Fibroblast of skin of right quadriceps (primary cell): ENCODE data around the gene L3HYPDH.

Source experiments
- DNase-seq: peaks from one replicate; pipeline ENCODE4 v3.0.0-alpha.2; 2013

Gene L3HYPDH

DNA sequence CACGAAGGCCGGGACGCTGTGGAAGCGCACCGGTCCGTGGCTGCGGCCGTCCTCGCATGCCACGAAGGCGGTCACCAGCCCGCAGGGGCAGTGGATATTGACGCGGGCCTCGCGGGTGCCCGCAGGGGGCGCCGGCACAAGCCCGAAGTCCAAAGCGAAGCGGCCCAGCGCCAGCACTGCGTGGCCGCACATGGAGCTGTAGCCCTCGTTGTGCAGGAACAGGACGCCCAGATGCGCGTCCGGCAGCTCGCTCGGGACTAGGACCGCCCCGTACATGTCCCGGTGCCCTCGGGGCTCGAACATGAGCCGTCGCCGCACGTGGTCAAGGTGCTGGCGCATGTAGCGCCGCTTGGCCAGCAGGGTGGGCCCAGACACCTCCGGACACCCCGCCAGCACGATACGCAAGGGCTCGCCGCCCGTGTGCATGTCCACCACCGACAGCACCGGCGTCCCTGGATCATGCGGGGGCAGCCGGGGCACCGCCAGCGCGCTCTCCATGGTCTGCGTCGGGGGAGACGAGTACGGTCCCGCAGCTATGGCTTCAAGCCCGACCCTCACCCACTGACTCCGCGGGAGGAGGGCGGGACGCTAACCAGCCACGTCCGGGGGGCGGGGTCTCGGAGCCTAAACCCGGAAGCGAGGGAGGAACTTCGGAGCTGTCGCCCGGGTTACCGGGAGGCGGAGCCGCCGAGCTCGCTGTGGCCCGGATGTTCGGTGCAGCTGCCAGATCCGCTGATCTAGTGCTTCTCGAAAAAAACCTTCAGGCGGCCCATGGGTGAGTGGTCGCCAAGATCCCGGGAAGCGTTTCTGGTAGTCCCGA is at the start of gene L3HYPDH, which contains the start of gene JKAMP:
TSS of gene L3HYPDH (minus strand) at position 590 of the 820 bp plus-strand sequence. CDS start at position 498, 92 bp downstream.
TSS of gene JKAMP (plus strand) at position 699 of the 820 bp plus-strand sequence. CDS start at position 772, 73 bp downstream.
- peak; percentile 96 for DNase-seq

- no peak for DNase-seq
These were observed 48.2 kb upstream of the L3HYPDH start for GRCh38 chr14:59532419-59532818.

DNA sequence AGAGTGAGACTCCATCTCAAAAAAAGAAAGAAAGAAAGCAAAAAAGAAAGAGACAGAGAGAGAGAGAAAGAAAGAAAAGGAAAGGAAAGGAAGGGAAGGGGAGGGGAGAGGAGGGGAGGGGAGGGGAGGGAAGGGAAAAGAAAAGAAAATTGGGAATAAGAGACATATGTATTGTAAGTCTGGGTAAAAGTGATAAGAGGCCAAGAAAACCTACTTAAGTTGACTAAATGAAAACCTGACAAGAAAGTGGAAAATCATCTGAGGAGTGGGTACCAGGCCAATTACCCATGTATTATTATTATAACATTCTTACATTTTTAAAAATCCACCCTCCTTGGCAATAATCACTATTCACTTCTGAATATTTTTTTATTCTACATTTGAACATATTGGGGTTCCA is 46.1 kb upstream of the L3HYPDH start:
- no peak for DNase-seq

DNA sequence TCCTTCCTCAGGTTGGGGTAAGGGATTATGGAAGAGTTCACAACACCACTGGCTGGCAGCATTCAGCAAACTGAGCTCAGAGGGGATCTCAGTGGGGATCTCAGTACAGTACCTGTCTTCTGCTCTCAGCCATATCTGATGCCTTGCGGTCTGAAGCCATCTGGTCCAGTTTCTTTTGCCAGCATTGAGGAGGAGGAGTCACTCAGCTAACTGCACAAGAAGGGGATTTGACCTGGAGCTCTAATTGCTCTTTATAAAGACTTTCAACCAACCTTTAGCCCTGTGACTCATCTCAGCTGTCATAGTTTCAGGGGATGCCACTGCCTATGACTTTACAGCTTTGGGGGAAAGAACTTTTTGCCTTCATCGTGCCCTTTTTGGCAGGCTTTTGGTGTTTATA is 45.0 kb upstream of the L3HYPDH start:
- DNase-seq, result no peak

- no peak for DNase-seq
These were observed 36.0 kb upstream of the L3HYPDH start for GRCh38 chr14:59520224-59520623.

DNA sequence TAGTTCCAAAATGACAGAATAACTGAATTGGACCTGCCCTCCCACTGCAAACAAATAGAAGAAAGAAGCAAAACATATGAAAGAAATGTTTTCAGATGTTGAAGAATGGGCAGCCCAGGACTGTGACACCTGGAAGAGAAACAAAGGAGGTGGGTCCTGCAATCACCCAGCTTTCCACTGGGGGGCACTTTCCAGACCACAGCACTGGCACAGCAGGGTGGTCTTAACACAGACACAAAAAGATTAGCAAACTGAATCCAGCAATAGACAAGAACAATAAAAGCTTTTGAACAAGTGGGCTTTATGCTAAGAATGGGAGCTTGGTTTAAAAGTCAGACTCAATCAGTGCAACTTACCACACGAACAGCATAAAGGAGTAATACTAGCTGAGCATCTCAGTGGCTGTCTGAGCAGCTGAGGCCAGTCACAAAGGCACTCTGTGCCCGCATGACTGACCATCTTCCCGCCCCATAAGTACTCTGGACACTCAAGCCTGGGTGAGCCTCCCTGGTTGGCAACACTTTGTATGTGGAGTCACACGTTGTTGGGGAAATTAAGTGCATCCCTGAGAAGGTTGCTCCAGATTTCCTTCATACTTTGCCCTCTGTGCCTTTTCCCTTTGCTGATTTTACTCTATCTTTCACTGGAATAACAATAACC is 27.8 kb upstream of the L3HYPDH start:
- DNase-seq, result no peak

- DNase-seq, result no peak
These were observed 26.8 kb upstream of the L3HYPDH start for GRCh38 chr14:59510966-59511365.

- peak; percentile 7 for DNase-seq
These were observed 25.8 kb upstream of the L3HYPDH start for GRCh38 chr14:59510001-59510400.

DNA sequence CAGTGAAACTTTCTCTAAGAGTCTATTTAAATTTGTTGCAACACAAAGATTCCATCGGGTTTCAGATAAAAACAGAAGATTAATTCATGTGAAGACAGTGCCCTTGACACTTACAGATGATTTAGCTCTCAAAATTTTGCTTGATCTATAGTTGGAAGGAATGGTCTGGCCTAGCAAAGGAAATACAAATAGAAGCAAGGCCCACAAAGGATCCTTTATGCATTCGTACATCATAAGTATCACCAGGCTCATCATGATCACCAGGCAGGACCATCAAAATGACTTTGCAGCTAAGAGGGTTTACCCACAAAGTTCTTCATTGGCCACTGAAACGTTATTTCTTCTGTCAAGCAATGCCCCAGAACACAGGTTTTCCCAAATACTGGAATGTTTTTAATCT is 24.9 kb upstream of the L3HYPDH start:
- DNase-seq, result no peak

DNA sequence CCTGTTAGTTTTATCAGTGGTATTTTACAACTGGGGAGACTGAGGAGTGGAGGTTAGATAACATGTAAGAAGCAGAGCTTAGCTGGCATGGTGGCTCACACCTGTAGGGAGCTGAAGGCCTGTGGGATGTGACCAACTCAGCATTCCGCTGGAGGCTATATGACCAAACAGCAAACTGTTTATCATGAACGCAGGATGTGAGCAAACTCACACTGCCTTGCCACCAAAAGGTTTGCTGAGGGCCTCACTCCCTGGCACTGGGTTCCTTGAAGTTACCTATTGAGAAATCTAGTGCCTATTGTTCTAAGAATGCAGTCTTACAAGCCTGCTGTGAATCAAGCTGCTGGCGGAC is 23.5 kb upstream of the L3HYPDH start:
- DNase-seq, result no peak

GRCh38 chr14:59507063-59507751 is 23.0 kb upstream of the L3HYPDH start:
- DNase-seq, result peak; percentile 34

DNA sequence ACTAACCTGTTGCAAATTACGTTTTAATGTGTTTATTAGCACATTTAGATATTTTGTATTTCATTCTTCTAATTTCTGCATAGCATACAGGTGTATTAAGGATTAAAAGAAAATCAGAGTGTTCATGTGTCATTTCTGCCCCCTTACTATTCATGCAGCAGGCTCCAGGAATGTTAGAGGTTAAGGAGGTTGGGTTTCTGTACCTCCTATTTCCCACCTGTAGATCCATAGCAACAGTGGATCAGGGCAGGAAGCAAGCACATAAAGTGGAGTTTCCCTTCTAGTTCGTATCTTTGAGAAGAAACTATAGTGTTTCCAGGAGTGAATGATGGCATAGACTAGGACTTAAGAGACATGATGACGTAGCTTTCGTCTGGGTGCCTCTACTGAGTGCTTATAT is 19.0 kb upstream of the L3HYPDH start:
- DNase-seq, result no peak

DNA sequence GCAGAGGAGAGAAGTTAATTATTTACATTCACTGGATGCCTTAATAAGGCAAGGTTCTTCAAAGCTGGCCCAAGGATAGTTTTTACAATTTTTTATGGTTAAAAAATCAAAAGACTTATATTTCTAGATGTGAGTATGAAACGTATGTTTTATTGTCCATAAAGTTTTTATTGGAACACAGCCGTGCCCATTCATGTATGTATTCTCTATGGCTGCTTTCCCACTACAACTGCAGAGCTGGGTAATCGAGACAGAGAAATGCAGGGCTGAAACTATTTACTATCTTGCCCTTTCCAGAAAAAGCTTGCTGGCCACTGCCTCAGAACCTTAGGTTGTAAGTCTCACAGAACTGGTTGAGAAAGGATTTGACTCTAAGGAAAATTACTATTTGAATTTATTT is 16.5 kb upstream of the L3HYPDH start:
- DNase-seq, result no peak

DNA sequence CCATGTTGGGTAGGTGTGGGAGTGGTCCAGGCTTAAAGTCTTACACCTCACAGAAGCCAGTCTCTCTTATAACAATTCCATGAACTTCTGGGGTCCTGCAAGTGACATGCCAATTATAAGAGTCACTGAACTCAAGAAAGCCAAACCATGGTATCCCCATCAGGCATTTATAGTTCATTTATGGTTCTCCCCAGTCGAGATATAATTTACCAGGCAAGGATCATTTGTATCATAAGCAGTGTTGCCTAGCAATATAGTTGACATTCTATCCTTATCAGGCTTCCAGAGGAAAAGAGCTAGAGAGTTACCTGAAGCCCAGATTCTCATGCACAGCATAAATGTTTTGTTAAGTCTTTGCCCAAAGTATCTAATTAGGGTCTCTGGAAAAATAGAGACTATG is 8.2 kb upstream of the L3HYPDH start:
- DNase-seq, result no peak

DNA sequence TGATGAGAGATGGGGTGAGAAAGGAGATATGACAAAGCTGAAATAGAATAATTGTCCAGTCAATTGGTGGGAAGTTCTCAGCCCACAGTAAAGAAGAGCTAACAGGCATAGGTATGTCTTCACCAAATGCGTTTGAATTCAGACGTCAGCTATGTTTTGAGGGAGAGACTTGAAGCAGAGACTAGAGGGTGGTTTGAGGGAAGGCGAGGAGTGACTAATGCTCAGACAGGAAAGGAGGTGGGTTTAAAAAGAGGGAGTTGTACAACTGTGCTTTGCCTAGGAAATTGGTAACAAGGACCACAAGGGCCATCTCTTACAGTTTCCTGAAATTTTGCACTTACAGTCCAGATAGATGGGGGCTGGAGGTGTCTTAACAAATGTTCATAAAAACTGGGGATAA is 6.5 kb upstream of the L3HYPDH start:
- no peak for DNase-seq

DNA sequence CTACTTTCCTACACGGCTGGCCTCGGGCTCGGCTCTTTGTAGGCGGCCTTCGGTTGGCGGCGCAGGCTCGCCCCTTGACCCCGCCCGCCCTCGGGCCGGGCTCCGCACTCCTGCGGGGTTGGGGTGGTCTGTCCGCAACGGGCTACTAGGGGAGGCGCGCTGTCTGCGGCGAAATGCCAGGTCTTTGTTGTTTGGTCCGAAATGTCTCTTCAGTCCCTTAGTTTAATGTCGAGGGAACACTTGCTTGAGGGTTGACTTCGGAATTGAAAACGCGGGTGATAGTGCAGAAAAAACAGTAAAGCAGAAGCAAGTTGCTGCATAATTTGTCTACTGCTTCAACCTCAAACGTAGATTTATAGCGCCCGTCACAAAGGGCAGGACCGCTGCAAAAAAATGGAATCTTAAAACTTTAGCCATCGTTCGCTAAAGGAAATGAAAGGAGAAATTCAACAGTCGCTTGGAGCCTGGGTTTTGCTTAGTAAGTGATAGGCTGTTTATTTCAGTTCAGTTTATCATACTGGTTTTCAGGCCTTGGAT is 499 bp upstream of the L3HYPDH start:
- DNase-seq, result no peak

DNA sequence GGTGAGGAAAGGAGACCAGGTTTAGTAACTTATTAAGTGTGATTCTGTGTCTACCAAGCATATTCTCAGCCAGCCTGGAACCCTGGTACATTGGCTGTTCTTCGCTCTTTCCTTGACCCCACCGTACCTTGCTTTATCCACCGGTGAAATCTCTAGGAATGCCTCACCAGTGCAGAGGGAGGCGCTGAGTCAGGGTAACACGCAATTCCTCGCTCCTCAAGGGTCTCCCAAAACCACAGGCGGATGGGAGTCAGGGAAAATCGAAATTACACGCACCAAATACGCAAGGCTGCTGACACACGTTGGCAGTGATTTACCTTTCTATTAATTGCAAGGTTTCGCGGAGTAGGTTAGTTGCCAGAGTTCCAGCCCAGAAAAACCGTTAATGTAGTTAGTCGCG is 845 bp downstream of the L3HYPDH start:
- DNase-seq, result peak; percentile 87

- DNase-seq, result peak; percentile 95
These were observed 1.5 kb downstream of the L3HYPDH start for GRCh38 chr14:59482541-59483331.

DNA sequence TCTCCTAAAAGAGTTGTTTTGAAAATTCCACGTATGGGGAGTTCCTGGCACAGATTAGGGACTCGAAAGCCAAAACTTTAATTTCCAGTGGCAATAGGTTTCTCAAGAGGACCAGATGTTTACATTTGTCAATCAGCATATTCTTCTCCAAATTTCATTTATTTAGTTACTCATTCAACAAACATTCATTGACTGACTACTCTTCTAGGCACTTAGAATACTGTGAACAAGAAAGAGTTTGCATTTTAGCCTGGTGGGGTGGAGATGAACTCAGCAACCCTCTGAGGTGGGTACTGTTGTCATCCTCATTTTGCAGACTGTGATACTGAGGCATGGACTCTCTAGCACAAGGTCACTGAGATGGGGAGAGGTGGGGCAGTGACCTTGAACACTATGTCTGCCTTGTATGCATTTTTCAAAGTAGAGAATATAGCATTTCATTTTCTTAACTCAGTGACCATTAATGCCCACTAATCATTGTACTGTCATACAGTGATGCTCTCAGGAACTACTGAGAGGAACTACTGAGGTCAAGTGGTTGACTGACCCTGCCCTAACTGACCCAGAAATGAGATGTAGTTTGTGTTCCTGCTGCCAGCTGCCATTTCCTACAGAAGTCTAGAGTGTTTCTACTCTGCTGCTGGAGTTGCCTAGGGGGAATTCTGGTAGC is 2.2 kb downstream of the L3HYPDH start:
- peak; percentile 74 for DNase-seq

DNA sequence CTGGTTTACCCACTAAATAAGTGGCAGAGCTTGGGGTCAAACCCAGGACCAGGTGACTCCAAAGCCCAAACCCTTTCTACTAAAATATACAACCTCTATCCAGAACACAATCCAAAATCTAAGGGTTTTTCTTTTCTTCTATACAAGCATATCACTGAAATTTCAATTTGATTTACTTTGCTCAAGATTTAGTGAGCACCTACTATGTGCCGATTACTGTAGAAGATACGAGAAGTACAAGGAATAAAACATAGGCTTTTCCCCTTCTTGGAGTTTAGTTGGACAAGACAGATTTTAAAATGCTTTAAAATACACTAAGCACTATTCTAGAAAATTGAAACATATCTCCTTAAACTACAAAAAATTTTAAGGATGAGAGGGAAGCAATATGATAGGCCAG is 2.8 kb downstream of the L3HYPDH start:
- no peak for DNase-seq

DNA sequence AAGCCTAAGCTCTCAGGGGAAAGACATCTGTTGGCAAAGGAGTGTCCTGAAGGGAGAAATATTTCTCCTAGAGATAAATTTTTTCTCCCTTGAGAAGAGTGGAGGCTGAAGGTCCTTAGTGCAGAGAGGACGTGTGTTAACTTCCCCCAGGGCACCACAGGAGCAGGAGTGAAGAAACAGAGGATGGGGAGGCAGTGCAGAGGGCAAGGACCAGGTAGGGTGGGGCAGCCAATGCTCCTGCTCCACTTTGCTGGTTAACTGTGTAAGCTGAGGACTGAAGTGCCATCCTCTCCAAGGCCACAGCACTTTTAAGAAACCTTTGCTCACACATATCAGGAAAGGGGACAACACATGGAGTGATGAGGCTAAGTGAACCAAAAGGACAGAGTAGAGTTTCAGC is 4.0 kb downstream of the L3HYPDH start:
- no peak for DNase-seq

- DNase-seq, result no peak
These were observed 5.7 kb downstream of the L3HYPDH start for GRCh38 chr14:59478540-59478939.
